Suppressor macrophage treated with lipopolysaccharide for 1 hour (primary cell): Measurements from ENCODE around the gene ZNF639.
A peak's percentile ranks its signal among the peaks of the same experiment; 100 is the strongest.

Experiments
- DNase-seq, 3 donors: peaks; one replicate each; pipeline ENCODE4 v3.0.0-alpha.2; 2020 to 2022

ZNF639 gene

GRCh38 chr3:179321668-179322285, 1.1 kb upstream of the ZNF639 start:
- peak; percentile 43 to 54 (median 43) for DNase-seq

- DNase-seq, result peak; percentile 74 to 88 (median 80)
Observed at GRCh38 chr3:179323197-179324110, 623 bp downstream of the ZNF639 start.

DNA sequence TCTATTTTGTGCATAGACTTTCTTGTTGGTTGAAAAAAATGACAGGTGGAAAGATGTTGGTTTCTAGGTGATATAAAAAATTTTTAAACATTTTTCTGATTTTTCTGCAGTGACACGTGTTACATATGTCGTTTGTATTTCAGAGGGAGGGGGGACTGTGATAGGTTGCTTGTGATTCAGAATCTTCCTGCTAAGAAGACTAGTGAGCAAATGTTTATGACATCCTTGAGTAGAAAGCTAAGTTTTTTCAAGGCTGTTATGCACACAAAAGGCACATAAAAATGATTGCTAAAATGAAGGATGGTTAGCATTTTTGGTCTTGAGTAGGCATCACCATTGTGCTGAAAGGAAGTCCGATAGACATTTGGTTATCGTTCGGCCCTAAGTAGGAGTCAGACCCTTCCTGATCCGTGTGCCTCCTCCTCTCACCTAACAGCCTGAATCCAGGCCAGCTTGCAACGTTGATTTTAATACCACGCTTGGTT, 1.5 kb downstream of the ZNF639 start:
- peak in 1 of 3 donors; percentile 9 for DNase-seq

DNA sequence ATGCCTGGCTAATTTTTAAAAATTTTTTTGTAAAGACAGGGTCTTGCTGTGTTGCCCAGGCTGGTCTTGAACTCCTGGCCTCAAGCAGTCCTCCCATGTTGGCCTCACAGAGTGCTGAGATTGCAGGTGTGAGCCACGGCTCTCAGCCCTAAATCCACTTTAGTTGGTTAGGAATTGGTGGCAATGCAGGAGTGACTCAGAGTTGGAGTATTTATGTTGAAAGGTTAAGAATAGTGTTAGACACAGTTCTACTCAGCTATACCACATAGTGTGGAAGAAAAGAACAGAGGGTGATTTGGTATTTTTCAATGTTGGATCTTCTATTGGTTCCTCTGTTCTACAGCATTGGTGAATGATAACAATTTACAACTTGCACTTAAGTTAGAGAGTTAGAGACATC, 7.6 kb downstream of the ZNF639 start:
- no peak for DNase-seq

DNA sequence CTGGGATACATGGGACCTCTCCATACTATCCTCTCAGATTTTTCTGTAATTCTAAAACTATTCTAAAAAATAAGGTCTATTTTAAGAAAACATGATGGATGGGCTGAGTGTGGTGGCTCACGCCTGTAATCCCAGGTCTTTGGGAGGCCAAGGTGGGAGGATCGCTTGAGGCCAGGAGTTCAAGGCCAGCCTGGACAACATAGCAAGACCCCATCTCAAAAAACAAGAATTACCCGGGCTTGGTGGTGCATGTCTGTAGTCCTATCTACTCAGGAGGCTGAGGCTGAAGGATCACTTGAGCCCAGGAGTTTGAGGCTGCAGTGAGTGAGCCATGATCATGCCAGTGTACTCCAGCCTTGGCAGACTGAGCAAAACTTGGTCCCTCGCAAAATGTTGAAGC, 9.4 kb downstream of the ZNF639 start:
- no peak for DNase-seq

- no peak for DNase-seq
Observed at GRCh38 chr3:179333084-179333483, 10.3 kb downstream of the ZNF639 start.

- no peak for DNase-seq
Observed at GRCh38 chr3:179336345-179336929, 13.6 kb downstream of the ZNF639 start.

GRCh38 chr3:179347345-179348194, 24.7 kb downstream of the ZNF639 start, which contains the start of gene MFN1:
TSS of gene MFN1 (plus strand) at chr3:179347709. CDS start at chr3:179348852, 1,143 bp downstream.
- peak; percentile 95 to 96 (median 95) for DNase-seq

- DNase-seq, result peak; percentile 68 to 84 (median 74)
Observed at GRCh38 chr3:179348325-179349013, 25.6 kb downstream of the ZNF639 start.

GRCh38 chr3:179355996-179356395, 33.2 kb downstream of the ZNF639 start:
- DNase-seq, result no peak

GRCh38 chr3:179363332-179363731, 40.5 kb downstream of the ZNF639 start:
- no peak for DNase-seq

GRCh38 chr3:179369621-179370020, 46.8 kb downstream of the ZNF639 start:
- no peak for DNase-seq

DNA sequence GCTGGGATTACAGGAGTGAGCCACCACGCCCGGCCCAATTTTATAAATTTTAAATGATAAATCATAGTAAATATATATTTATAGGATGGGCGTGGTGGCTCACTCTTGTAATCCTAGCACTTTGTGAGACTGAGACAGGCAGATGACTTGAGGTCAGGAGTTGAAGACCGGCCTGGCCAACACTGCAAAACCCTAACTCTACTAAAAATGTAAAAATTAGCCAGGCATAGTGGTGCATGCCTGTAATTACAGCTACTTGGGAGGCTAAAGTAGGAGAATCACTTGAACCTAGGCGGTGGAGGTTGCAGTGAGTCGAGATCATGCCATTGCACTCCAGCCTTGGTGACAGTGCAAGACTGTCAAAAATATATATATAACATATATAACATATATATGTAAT, 51.1 kb downstream of the ZNF639 start:
- DNase-seq, result no peak

DNA sequence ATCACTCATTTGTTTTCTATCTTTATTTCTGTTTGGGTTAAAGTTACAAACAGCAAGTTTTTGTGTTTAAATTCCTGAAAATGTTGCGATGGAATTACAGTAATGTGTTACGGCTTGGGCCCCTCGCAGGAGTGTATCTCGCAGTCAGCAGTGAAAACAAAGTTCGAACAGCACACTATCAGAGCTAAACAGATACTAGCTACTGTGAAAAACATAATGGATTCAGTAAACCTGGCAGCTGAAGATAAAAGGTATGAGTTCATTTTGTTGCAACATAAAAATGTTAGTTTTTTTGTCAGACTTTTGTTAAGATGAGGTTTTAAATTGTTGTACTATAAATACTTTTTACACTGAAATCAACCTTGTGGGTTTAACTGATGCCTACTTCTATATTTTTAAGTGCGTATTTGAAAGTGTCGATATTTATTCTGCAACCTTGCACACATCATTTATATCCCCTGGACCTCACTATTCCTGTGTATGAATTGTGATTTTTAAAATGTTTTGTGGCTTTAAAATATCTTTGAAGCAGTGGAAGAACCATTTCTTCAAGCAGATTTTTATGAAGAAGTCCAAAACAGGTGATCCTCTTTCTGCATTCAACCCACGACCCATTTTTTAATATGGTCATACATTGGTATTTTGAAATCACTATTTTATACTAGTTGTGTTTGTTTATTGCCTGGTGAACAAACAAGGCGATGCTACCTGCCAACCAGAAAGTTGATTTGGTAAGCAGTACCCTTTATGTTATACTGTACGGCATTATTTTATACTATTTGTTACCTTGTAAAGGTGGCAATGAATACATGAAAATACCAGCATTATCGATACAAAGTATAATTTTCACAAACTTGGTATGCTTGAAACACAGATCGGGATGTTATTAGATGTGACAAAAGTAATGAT, 52.5 kb downstream of the ZNF639 start:
- no peak for DNase-seq

DNA sequence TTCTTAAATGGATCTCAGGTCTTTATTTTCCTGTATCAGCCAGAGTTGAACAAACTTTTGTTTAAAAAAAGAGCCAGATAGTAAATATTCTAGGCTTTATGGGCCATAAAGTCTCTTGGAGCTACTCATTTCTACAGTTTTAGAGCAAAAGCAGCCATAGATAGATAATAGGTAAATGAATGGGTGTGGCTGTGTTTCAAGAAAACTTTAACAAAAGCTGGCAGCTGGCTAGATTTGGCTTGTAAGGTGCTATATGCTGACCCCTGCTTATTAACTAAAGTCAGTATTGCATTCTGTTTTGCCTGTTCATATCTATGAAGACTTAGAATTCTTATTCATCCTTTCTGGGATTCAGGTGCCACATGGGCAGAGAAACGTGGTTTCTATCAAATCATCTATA, 53.6 kb downstream of the ZNF639 start:
- DNase-seq, result no peak
